Measurements from ENCODE around the gene ESPL1. TPM values are rescaled to one million over a fixed set of nuclear protein-coding genes. Genes with fewer than 3 reads are reported as not detected.

The ESPL1 gene
- total and polyA plus RNA-seq, 2 of the 13 experiments (the other 11 are each of a cell fraction or from before 2014, with no cell fraction given), result 5.8 to 11.5 TPM

DNA sequence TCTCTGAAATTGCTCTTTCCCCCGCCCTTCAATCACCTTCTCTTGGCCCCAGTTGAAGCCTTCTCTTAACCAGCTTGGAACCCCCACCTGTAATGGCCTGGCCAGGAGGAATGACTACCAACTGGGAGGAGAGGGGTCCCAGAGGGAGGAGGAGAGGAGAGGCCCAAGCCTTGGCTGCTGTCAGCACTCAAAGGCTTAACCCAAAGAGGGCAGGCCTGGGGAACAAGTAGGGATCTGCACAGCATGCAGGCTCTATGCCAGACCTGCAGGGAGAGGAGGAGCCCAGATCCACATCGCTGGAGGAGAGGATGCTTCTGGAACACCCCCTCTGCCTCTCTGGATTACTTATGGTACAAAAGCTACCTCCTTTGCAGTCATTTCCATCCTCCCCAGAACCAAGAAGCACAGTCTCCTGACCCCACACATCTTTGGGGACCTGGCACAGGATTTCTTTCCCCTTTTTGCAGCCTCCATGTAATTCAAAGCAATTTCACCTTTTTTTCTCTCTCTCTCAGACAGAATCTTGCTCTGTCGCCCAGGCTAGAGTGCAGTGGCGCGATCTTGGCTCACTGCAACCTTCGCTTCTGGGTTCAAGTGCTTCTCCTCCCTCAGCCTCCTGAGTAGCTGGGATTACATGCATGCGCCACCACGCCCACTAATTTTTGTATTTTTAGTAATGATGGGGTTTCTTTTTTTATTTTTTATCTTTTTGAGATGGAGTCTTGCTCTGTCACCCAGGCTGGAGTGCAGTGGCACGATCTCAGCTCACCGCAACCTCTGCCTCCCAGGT, 42.3 kb upstream of the ESPL1 start:
- Histone ChIP-seq H3K27me3 (ENCODE audit: control insufficient read depth in 1 of 2, insufficient read depth in 2 of 2, low read length in 2 of 2) (peaks cover 0 to 30% of the 10 kb centered on the region in 2 experiments; a peak in 4 of 5 replicates), H3K9ac (ENCODE audit: insufficient read depth, low read depth, low read length) (no peak overlapping the region), H3K4me3 (replicated peaks in 1 of 3; ENCODE audit: insufficient read depth in 1 of 3, low read depth in 2 of 3, low read length in 3 of 3) (no peak overlapping the region), H3K79me2 (ENCODE audit: insufficient read depth, low read length) (no peaks in the 10 kb centered on the region), H3K27ac (ENCODE audit: extremely low read length, insufficient read depth, low read length) (no peak overlapping the region), H3K4me1 (ENCODE audit: insufficient read depth, low read length) (peaks cover 47% of the 10 kb centered on the region), H4K20me1 (ENCODE audit: insufficient read depth, low read length) (no peaks in the 10 kb centered on the region), H3K9me3 (ENCODE audit: low read length) (no peaks in the 10 kb centered on the region), H2AFZ (ENCODE audit: low read length) (no peak overlapping the region), H3K4me2 (ENCODE audit: low read depth, low read length) (no peak overlapping the region), H3K36me3 (replicated peaks in 1 of 2; ENCODE audit: control insufficient read depth in 1 of 2, insufficient read depth in 2 of 2, low read length in 2 of 2) (no peaks in the 10 kb centered on the region)
- ChIA-PET CTCF (ENCODE audit: low intra/inter-chr PET ratio, low total read pairs) (no interaction called here), POLR2A (no interaction called here)
- intact Hi-C loops (cut with micrococcal nuclease; ENCODE audit: unreplicated experiment), result no loop called here
- no TSS peak for BruUV-seq (replicated peaks)
- no peak for ATAC-seq
- WGBS (ENCODE audit: low lambda C conversion rate), result 68% methylated on average over 10 of the region's 10 CpGs
- in situ Hi-C loops (cut with HindIII; ENCODE audit: extremely low pct_ligation_motif_present, low pct_unique_long_range_greater_than_20kb), result no loop called here
- no peak for FAIRE-seq
- no peak for DNase-seq (ENCODE audit: low spot score)
- TF ChIP-seq PHF5A (CRISPR knock-in tag; IDR thresholded peaks at IDR 0.05; ENCODE audit: low read depth, unreplicated experiment) (no peak), BCL3 (CRISPR knock-in tag; IDR thresholded peaks at IDR 0.05) (no peak), KLF13 (CRISPR knock-in tag; IDR thresholded peaks at IDR 0.05) (no peak), AHDC1 (CRISPR knock-in tag; IDR thresholded peaks at IDR 0.05; ENCODE audit: borderline replicate concordance) (no peak), ZFYVE20 (CRISPR knock-in tag; IDR thresholded peaks at IDR 0.05; ENCODE audit: borderline replicate concordance, low read depth) (no peak), HMG20B (CRISPR knock-in tag; conservative IDR thresholded peaks at IDR 0.05) (no peak), KLF6 (CRISPR knock-in tag; IDR thresholded peaks at IDR 0.05) (no peak), ZNF354B (CRISPR knock-in tag; IDR thresholded peaks at IDR 0.05) (no peak), MXD1 (CRISPR knock-in tag; IDR thresholded peaks at IDR 0.05) (no peak), KDM1A (CRISPR knock-in tag; IDR thresholded peaks at IDR 0.05) (no peak), ZSCAN21 (CRISPR knock-in tag; IDR thresholded peaks at IDR 0.05; ENCODE audit: borderline replicate concordance) (no peak)

All from HepG2 (cell line).